H1 (cell line): ENCODE data around the gene BRMS1L. TPM values are rescaled to one million over a fixed set of nuclear protein-coding genes. Genes with fewer than 3 reads are reported as not detected.

Source experiments
- CTCF ChIA-PET: fragments of 300-600 bp; sonication (Branson Sonifier 250); formaldehyde crosslinking; loops from one replicate; lab custom pipeline; 2021; ENCODE audit not compliant: partially characterized antibody; lab: Charles Lee
- POLR2A ChIA-PET: fragments of 300-600 bp; sonication (Branson Sonifier 250); formaldehyde crosslinking; loops from one replicate; lab custom pipeline; 2021; ENCODE audit warnings: inconsistent platforms; ENCODE audit not compliant: partially characterized antibody; lab: Charles Lee
- DNase-seq, 2 experiments: peaks; one replicate each; pipeline versions ENCODE4 v3.0.0 to v3.0.0-alpha.2; 2010 to 2022; ENCODE audit warnings: low spot score in 2 of 2, low read depth in 1 of 2, mixed read lengths in 1 of 2
- FAIRE-seq: peaks from 2 replicates; lab custom pipeline; 2011; peaks lifted over from hg19 to GRCh38; lab: Jason Lieb, UNC
- H2AFZ ChIP-seq: 2 replicates; pipeline ENCODE4 v1.8.1; 2012; ENCODE audit warnings: low read length, inconsistent platforms
- H2AK5ac ChIP-seq: 2 replicates; pipeline ENCODE4 v1.6.1; 2013; ENCODE audit warnings: low read depth, low read length
- H2BK120ac ChIP-seq: replicated peaks from 2 replicates; pipeline ENCODE3; 2013; ENCODE audit warnings: low read depth, low read length, inconsistent platforms
- H2BK12ac ChIP-seq: 2 replicates; pipeline ENCODE4 v1.6.1; 2013; ENCODE audit warnings: low read depth, low read length
- H2BK15ac ChIP-seq: 2 replicates; pipeline ENCODE4 v1.6.1; 2013; ENCODE audit warnings: low read length
- H2BK20ac ChIP-seq: 2 replicates; pipeline ENCODE4 v1.6.1; 2013; ENCODE audit warnings: low read length
- H2BK5ac ChIP-seq: 2 replicates; pipeline ENCODE4 v1.6.1; 2013; ENCODE audit warnings: low read depth, low read length
- H3K14ac ChIP-seq: 2 replicates; pipeline ENCODE4 v1.6.1; 2013; ENCODE audit warnings: inconsistent platforms; ENCODE audit not compliant: insufficient read length
- H3K18ac ChIP-seq: 2 replicates; pipeline ENCODE4 v1.6.1; 2013; ENCODE audit warnings: low read length; ENCODE audit errors: extremely low read depth
- H3K23ac ChIP-seq: 2 replicates; pipeline ENCODE4 v1.6.1; 2013; ENCODE audit warnings: inconsistent platforms; ENCODE audit not compliant: insufficient read length
- H3K23me2 ChIP-seq: 2 replicates; pipeline ENCODE4 v1.6.1; 2013; ENCODE audit warnings: low read depth, low read length
- H3K27ac ChIP-seq: 2 replicates; pipeline ENCODE4 v1.6.1; 2011; ENCODE audit warnings: low read depth, low read length, inconsistent platforms
- H3K27me3 ChIP-seq, 4 experiments: replicated peaks in 1 of 4; 1 replicate in 1 of 4; 2 replicates in 3 of 4; pipeline versions ENCODE4 v1.6.1 to v1.8.1; 2011 to 2013; ENCODE audit warnings: low read length in 3 of 4, mild to moderate bottlenecking in 3 of 4, inconsistent platforms in 2 of 4, mixed read lengths in 2 of 4, moderate library complexity in 1 of 4; ENCODE audit not compliant: control insufficient read depth in 3 of 4, insufficient read depth in 3 of 4; ENCODE audit errors: extremely low read depth in 1 of 4
- H3K36me3 ChIP-seq, 4 experiments: 2 replicates each; pipeline versions ENCODE4 v1.6.1 to v1.8.1; 2011 to 2013; ENCODE audit warnings: mild to moderate bottlenecking in 4 of 4, low read length in 3 of 4, moderate library complexity in 2 of 4, control low read depth in 1 of 4, inconsistent platforms in 1 of 4; ENCODE audit not compliant: insufficient read depth in 4 of 4, control insufficient read depth in 2 of 4
- H3K4ac ChIP-seq: replicated peaks from 2 replicates; pipeline ENCODE3; 2013; ENCODE audit warnings: low read length, low read depth, mixed read lengths, inconsistent platforms; ENCODE audit not compliant: insufficient read length
- H3K4me1 ChIP-seq, 4 experiments: replicated peaks in 1 of 4; 1 replicate in 1 of 4; 2 replicates in 3 of 4; pipeline versions ENCODE4 v1.6.1 to v1.8.1; 2011 to 2013; ENCODE audit warnings: low read length in 3 of 4, inconsistent platforms in 2 of 4, mixed read lengths in 1 of 4; ENCODE audit not compliant: insufficient read depth in 4 of 4, control insufficient read depth in 3 of 4
- H3K4me2 ChIP-seq, 2 experiments: 2 replicates each; pipeline versions ENCODE4 v1.6.1 to v1.8.1; 2011 to 2013; ENCODE audit warnings: low read depth in 2 of 2, low read length in 2 of 2, control low read depth in 1 of 2, inconsistent platforms in 1 of 2, mild to moderate bottlenecking in 1 of 2; ENCODE audit not compliant: insufficient read depth in 1 of 2
- H3K4me3 ChIP-seq, 4 experiments: fragments of 200-600, 300-600 bp in 1 of 4; sonication (generic), shearing (Covaris generic), sonication (Bioruptor Twin) in 1 of 4; 2 replicates each; pipeline versions ENCODE4 v1.5.1 to v1.8.1; 2011 to 2016; ENCODE audit warnings: low read length in 4 of 4, low read depth in 3 of 4, control low read depth in 2 of 4, inconsistent platforms in 2 of 4, mild to moderate bottlenecking in 2 of 4, mixed read lengths in 1 of 4, moderate library complexity in 1 of 4; ENCODE audit not compliant: insufficient read depth in 2 of 4; ENCODE audit errors: extremely low read depth in 1 of 4
- H3K56ac ChIP-seq: replicated peaks from 2 replicates; pipeline ENCODE3; 2013; ENCODE audit warnings: low read depth, mild to moderate bottlenecking, mixed read lengths, low read length, inconsistent platforms; ENCODE audit not compliant: insufficient read length
- H3K79me1 ChIP-seq: 2 replicates; pipeline ENCODE4 v1.6.1; 2013; ENCODE audit warnings: low read depth, low read length, control low read depth
- H3K79me2 ChIP-seq, 2 experiments: 2 replicates each; pipeline versions ENCODE4 v1.6.1 to v1.8.1; 2012 to 2013; ENCODE audit warnings: low read length in 2 of 2, mild to moderate bottlenecking in 2 of 2, inconsistent platforms in 1 of 2; ENCODE audit not compliant: insufficient read depth in 2 of 2, control insufficient read depth in 1 of 2
- H3K9ac ChIP-seq, 4 experiments: replicated peaks in 1 of 4; 1 replicate in 1 of 4; 2 replicates in 3 of 4; pipeline versions ENCODE4 v1.6.1 to v1.8.1; 2011 to 2013; ENCODE audit warnings: low read depth in 3 of 4, low read length in 3 of 4, control low read depth in 2 of 4, mild to moderate bottlenecking in 2 of 4, moderate library complexity in 2 of 4, inconsistent platforms in 1 of 4; ENCODE audit errors: extremely low read depth in 1 of 4
- H3K9me3 ChIP-seq, 2 experiments: 2 replicates each; pipeline versions ENCODE4 v1.6.1 to v1.8.1; 2012 to 2013; ENCODE audit warnings: mild to moderate bottlenecking in 2 of 2, moderate library complexity in 2 of 2, control low read depth in 1 of 2, inconsistent platforms in 1 of 2, low read depth in 1 of 2, low read length in 1 of 2, mixed read lengths in 1 of 2; ENCODE audit not compliant: insufficient read depth in 2 of 2
- H4K20me1 ChIP-seq, 2 experiments: replicated peaks in 1 of 2; 2 replicates each; pipeline versions ENCODE3 to v1.8.1; 2011 to 2013; ENCODE audit warnings: inconsistent platforms in 2 of 2, low read length in 2 of 2, mild to moderate bottlenecking in 1 of 2; ENCODE audit not compliant: insufficient read depth in 2 of 2, control insufficient read depth in 1 of 2
- H4K5ac ChIP-seq: 2 replicates; pipeline ENCODE4 v1.6.1; 2013; ENCODE audit warnings: low read length, low read depth, mixed read lengths, inconsistent platforms; ENCODE audit not compliant: insufficient read length
- H4K8ac ChIP-seq: 2 replicates; pipeline ENCODE4 v1.8.0; 2013; ENCODE audit warnings: mild to moderate bottlenecking, moderate library complexity, low read length, inconsistent platforms; ENCODE audit not compliant: insufficient read depth; ENCODE audit errors: extremely low read depth
- H4K91ac ChIP-seq: replicated peaks from 2 replicates; pipeline ENCODE3; 2013; ENCODE audit warnings: low read length, mixed read lengths, inconsistent platforms; ENCODE audit not compliant: insufficient read length
- BRCA1 ChIP-seq: IDR thresholded peaks from 2 replicates; pipeline ENCODE4 v1.6.1; 2012; ENCODE audit warnings: low read depth, low read length, improper control_type of control experiment
- CTBP2 ChIP-seq: IDR thresholded peaks from 2 replicates; pipeline ENCODE4 v1.7.0; 2011; ENCODE audit warnings: borderline replicate concordance, mild to moderate bottlenecking, moderate library complexity, mixed read lengths, low read length; ENCODE audit not compliant: insufficient read depth, insufficient read length
- FOSL1 ChIP-seq: IDR thresholded peaks from 2 replicates; pipeline ENCODE4 v1.6.1; 2011; ENCODE audit warnings: mild to moderate bottlenecking, low read depth, low read length, moderate library complexity; ENCODE audit not compliant: insufficient read depth
- GABPA ChIP-seq: IDR thresholded peaks from 2 replicates; pipeline ENCODE4 v1.6.1; 2011; ENCODE audit warnings: mild to moderate bottlenecking, low read length, moderate library complexity, borderline replicate concordance; ENCODE audit not compliant: insufficient read depth
- KDM5A ChIP-seq: fragments of 200-600 bp; IDR thresholded peaks from 2 replicates; pipeline ENCODE4 v1.7.1; 2012; ENCODE audit warnings: mild to moderate bottlenecking, low read length, inconsistent platforms, mixed read lengths
- MAFK ChIP-seq: IDR thresholded peaks from 2 replicates; pipeline ENCODE4 v1.6.1; 2012; ENCODE audit warnings: low read depth, mild to moderate bottlenecking, improper control_type of control experiment, low read length
- RAD21 ChIP-seq, 2 experiments: IDR thresholded peaks in 1 of 2; conservative IDR thresholded peaks in 1 of 2; 2 replicates each; pipeline ENCODE4 v1.6.1; 2011; ENCODE audit warnings: low read depth in 2 of 2, low read length in 2 of 2, improper control_type of control experiment in 1 of 2, inconsistent platforms in 1 of 2, mild to moderate bottlenecking in 1 of 2, moderate library complexity in 1 of 2
- SIN3A ChIP-seq, 2 experiments: IDR thresholded peaks in 1 of 2; conservative IDR thresholded peaks in 1 of 2; 2 replicates each; pipeline ENCODE4 v1.6.1; 2011 to 2012; ENCODE audit warnings: low read length in 2 of 2, improper control_type of control experiment in 1 of 2, low read depth in 1 of 2, mild to moderate bottlenecking in 1 of 2
- YY1 ChIP-seq: IDR thresholded peaks from 2 replicates; pipeline ENCODE4 v1.6.1; 2011; ENCODE audit warnings: low read depth, mild to moderate bottlenecking, low read length
- WGBS, 2 experiments: shearing (Covaris generic) in 1 of 2; methylation state at CpG; one replicate each; pipeline versions ENCODE4 v1.1.6 to v1.1.7; 2013 to 2015; ENCODE audit warnings: low lambda C conversion rate in 2 of 2, mixed read lengths in 2 of 2, inconsistent platforms in 1 of 2, low coverage in 1 of 2, missing lambda C conversion rate in 1 of 2; ENCODE audit not compliant: insufficient replicate concordance in 2 of 2, insufficient coverage in 1 of 2, insufficient read length in 1 of 2; ENCODE audit errors: extremely low coverage in 1 of 2, missing lambda C conversion rate in 1 of 2; 5-methylcytosine and 5-hydroxymethylcytosine counted together
- polyA plus RNA-seq, 7 experiments: library from polyadenylated mRNA; depleted of rRNA in 3 of 7; stranded (reverse) in 5 of 7; unstranded in 2 of 7; fragments of >200 nt in 5 of 7; fragments of 200-250 nt in 2 of 7; gene quantifications; 1 replicate in 5 of 7; 2 replicates in 1 of 7; 4 replicates in 1 of 7; pipeline versions ENCODE4 v1.2.1 to v1.2.3, GENCODE V29; 2011 to 2013; ENCODE audit warnings: missing spikeins in 2 of 7, mixed read lengths in 2 of 7
- total RNA-seq: library from RNA; stranded (reverse); fragmentation: NEBNext Ultra II Directional; extraction: Animal tissue kit (Norgen Biotek cat#: 25700); gene quantifications from 2 replicates; pipeline ENCODE4 v1.2.1, GENCODE V29; 2021
- TF ChIP-seq, protein P1 (sequence below): IDR thresholded peaks from 2 replicates; pipeline ENCODE4 v1.6.1; 2011; ENCODE audit warnings: low read length, improper control_type of control experiment

Gene BRMS1L
- total and polyA plus RNA-seq, 2 of the 8 experiments (the other 6 are each of a cell fraction or from before 2014, with no cell fraction given) = 4.4 to 10.9 TPM

DNA sequence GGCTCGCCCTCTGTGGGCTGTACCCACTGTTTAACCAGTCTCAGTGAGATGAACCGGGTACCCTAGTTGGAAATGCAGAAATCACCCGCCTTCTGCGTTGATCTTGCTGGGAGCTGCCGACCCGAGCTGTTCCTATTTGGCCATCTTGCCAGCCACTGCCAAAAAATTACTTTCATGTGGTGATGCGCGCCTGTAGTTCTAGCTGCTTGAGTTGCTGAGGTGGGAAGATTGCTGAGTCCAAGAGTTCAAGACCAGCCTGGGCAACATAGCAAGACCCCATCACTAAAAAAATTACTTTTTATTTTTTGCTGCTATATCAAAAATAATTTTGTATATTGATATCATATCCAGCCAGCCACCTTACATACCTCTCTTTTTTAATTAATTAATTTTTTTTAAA is 18.4 kb downstream of the BRMS1L start:
- DNase-seq (no peak), FAIRE-seq (no peak)
- Histone ChIP-seq H3K27me3 (no peaks in the 10 kb centered on the region), H4K8ac (no peak overlapping the region), H3K23ac (no peak overlapping the region), H2AFZ (no peak overlapping the region), H3K4me1 (no peaks in the 10 kb centered on the region), H2BK5ac (no peak overlapping the region), H3K27ac (no peak overlapping the region), H2BK120ac (no peak overlapping the region), H3K4me3 (no peak overlapping the region), H2BK15ac (no peak overlapping the region), H3K56ac (no peak overlapping the region), H3K9ac (no peak overlapping the region), H3K4me2 (no peak overlapping the region), H3K18ac (no peak overlapping the region), H2AK5ac (no peak overlapping the region), H3K23me2 (no peaks in the 10 kb centered on the region), H4K5ac (no peak overlapping the region), H3K9me3 (no peaks in the 10 kb centered on the region; a peak in 1 of 4 replicates), H2BK12ac (no peak overlapping the region), H2BK20ac (no peak overlapping the region), H4K20me1 (no peaks in the 10 kb centered on the region), H3K4ac (no peak overlapping the region), H3K14ac (no peak overlapping the region), H3K79me1 (peaks cover 4% of the 10 kb centered on the region; the same call in 1 of the 2 replicates), H3K36me3 (peaks cover 0 to 8% (median 3%) of the 10 kb centered on the region in 4 experiments; a peak in 5 of 8 replicates), H4K91ac (no peak overlapping the region), H3K79me2 (no peaks in the 10 kb centered on the region)
- 93% methylated on average over 8 of the region's 8 CpGs; no CpG with 5 or more reads in 1 of the 2 experiments for WGBS, 2 experiments
- POLR2A ChIA-PET = no interaction called here
- CTCF ChIA-PET = no interaction called here
- no peak for TF ChIP-seq YY1
- TF ChIP-seq SIN3A (conservative IDR thresholded peaks at IDR 0.05 in 1 of 2, IDR thresholded peaks at IDR 0.05 in 1 of 2; ENCODE audit: low read depth in 1 of 2, low read length in 2 of 2) = no peak
- TF ChIP-seq RAD21 (IDR thresholded peaks at IDR 0.05 in 1 of 2, conservative IDR thresholded peaks at IDR 0.05 in 1 of 2; ENCODE audit: low read depth in 2 of 2, low read length in 2 of 2) = no peak
- no peak for TF ChIP-seq FOSL1
- TF ChIP-seq KDM5A = no peak
- TF ChIP-seq MAFK = no peak
- no peak for TF ChIP-seq BRCA1
- TF ChIP-seq, protein P1, sequence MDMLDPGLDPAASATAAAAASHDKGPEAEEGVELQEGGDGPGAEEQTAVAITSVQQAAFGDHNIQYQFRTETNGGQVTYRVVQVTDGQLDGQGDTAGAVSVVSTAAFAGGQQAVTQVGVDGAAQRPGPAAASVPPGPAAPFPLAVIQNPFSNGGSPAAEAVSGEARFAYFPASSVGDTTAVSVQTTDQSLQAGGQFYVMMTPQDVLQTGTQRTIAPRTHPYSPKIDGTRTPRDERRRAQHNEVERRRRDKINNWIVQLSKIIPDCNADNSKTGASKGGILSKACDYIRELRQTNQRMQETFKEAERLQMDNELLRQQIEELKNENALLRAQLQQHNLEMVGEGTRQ = no peak
- TF ChIP-seq GABPA = no peak
- no peak for TF ChIP-seq CTBP2
